Activated T-helper 2 cell treated with anti-CD3 and anti-CD28 coated beads, Interferon-gamma antibody, Interleukin-2, Interleukin-4, amounts not matched to agents 10 μg/mL and 5 μg/mL and 100 μg/mL, durations not matched to agents 14 hours and 24 hours and 36 hours (primary cell): ENCODE measurements around the gene ZNF445. TPM values are rescaled to one million over a fixed set of nuclear protein-coding genes. Genes with fewer than 3 reads are reported as not detected.
"Not testable (repeated sequence)": the region's sequence is repeated elsewhere in the genome, so short reads cannot be mapped to it uniquely, and the experiment has no call there.

ENCODE experiments used
- DNase-seq: peaks from one replicate; pipeline ENCODE4 v3.0.0; 2021; ENCODE audit warnings: low spot score
- H3K27ac Mint-ChIP-seq: one replicate; pipeline ENCODE4 v1.8.0; 2021; ENCODE audit warnings: mixed read lengths
- H3K27me3 Mint-ChIP-seq: one replicate; pipeline ENCODE4 v1.8.0; 2021; ENCODE audit warnings: low read depth, mixed read lengths
- H3K36me3 Mint-ChIP-seq: one replicate; pipeline ENCODE4 v1.8.0; 2021; ENCODE audit warnings: low read depth, mixed read lengths
- H3K4me1 Mint-ChIP-seq: one replicate; pipeline ENCODE4 v1.8.0; 2021; ENCODE audit warnings: low read depth, mixed read lengths
- H3K4me3 Mint-ChIP-seq: one replicate; pipeline ENCODE4 v1.8.0; 2021; ENCODE audit warnings: low read depth, mild to moderate bottlenecking, moderate library complexity, mixed read lengths
- H3K9me3 Mint-ChIP-seq: one replicate; pipeline ENCODE4 v1.8.0; 2021; ENCODE audit warnings: mixed read lengths
- intact Hi-C: fragments of 100-400 bp; cut with micrococcal nuclease; formaldehyde crosslinking; loops from one replicate; pipeline ENCODE4 v1.15.1; 2023
- total RNA-seq: library from RNA; stranded (reverse); gene quantifications from 2 replicates; pipeline ENCODE4 v1.2.3, GENCODE V29; 2022

ZNF445 gene
- total RNA-seq, 1 donor from 2014 or later, result 22.6 TPM

GRCh38 chr3:44421280-44421679 is 56.2 kb downstream of the ZNF445 start:
- no peaks in the 10 kb centered on the region for H3K27me3 Mint-ChIP-seq
- no peaks in the 10 kb centered on the region for H3K9me3 Mint-ChIP-seq
- no peaks in the 10 kb centered on the region for H3K36me3 Mint-ChIP-seq
- H3K4me3 Mint-ChIP-seq, result no peak overlapping the region
- H3K4me1 Mint-ChIP-seq, result no peaks in the 10 kb centered on the region
- intact Hi-C loops, result no loop called here
- no peak for DNase-seq
- no peak overlapping the region for H3K27ac Mint-ChIP-seq

GRCh38 chr3:44420676-44421075 is 56.8 kb downstream of the ZNF445 start:
- no peaks in the 10 kb centered on the region for H3K9me3 Mint-ChIP-seq
- no peak overlapping the region for H3K4me3 Mint-ChIP-seq
- intact Hi-C loops, result no loop called here
- DNase-seq, result no peak
- no peak overlapping the region for H3K27ac Mint-ChIP-seq
- no peaks in the 10 kb centered on the region for H3K36me3 Mint-ChIP-seq
- H3K27me3 Mint-ChIP-seq, result no peaks in the 10 kb centered on the region
- H3K4me1 Mint-ChIP-seq, result no peaks in the 10 kb centered on the region

- Mint-ChIP-seq H3K4me3 (no peak overlapping the region), H3K27me3 (no peaks in the 10 kb centered on the region), H3K9me3 (no peaks in the 10 kb centered on the region), H3K4me1 (no peaks in the 10 kb centered on the region), H3K36me3 (no peaks in the 10 kb centered on the region), H3K27ac (no peak overlapping the region)
- no peak for DNase-seq
- intact Hi-C loops, result no loop called here
These were observed 57.4 kb downstream of the ZNF445 start for GRCh38 chr3:44419923-44420650.

- Mint-ChIP-seq H3K9me3 (no peaks in the 10 kb centered on the region), H3K27ac (no peak overlapping the region), H3K36me3 (no peaks in the 10 kb centered on the region), H3K4me3 (no peak overlapping the region), H3K27me3 (no peaks in the 10 kb centered on the region), H3K4me1 (no peaks in the 10 kb centered on the region)
- intact Hi-C loops, result no loop called here
- DNase-seq, result no peak
These were observed 58.2 kb downstream of the ZNF445 start for GRCh38 chr3:44419116-44419922.

- Mint-ChIP-seq H3K36me3 (no peaks in the 10 kb centered on the region), H3K4me1 (no peaks in the 10 kb centered on the region), H3K27me3 (no peaks in the 10 kb centered on the region), H3K9me3 (no peaks in the 10 kb centered on the region), H3K4me3 (no peak overlapping the region), H3K27ac (no peak overlapping the region)
- DNase-seq, result no peak
- intact Hi-C loops, result no loop called here
These were observed 58.9 kb downstream of the ZNF445 start for GRCh38 chr3:44418549-44418948.

- intact Hi-C loops, DNase-seq, H3K27me3 Mint-ChIP-seq, H3K27ac Mint-ChIP-seq, H3K36me3 Mint-ChIP-seq, H3K4me3 Mint-ChIP-seq, H3K4me1 Mint-ChIP-seq, H3K9me3 Mint-ChIP-seq: not testable (repeated sequence)
These were observed 59.4 kb downstream of the ZNF445 start for GRCh38 chr3:44418118-44418517.

- intact Hi-C loops, result no loop called here
- H3K36me3 Mint-ChIP-seq, result no peaks in the 10 kb centered on the region
- no peaks in the 10 kb centered on the region for H3K9me3 Mint-ChIP-seq
- no peaks in the 10 kb centered on the region for H3K27me3 Mint-ChIP-seq
- H3K4me3 Mint-ChIP-seq, result no peak overlapping the region
- H3K4me1 Mint-ChIP-seq, result no peaks in the 10 kb centered on the region
- DNase-seq, result no peak
- no peak overlapping the region for H3K27ac Mint-ChIP-seq
These were observed 61.1 kb downstream of the ZNF445 start for GRCh38 chr3:44416031-44417030.

- Mint-ChIP-seq H3K9me3 (no peaks in the 10 kb centered on the region), H3K4me3 (no peak overlapping the region), H3K36me3 (no peaks in the 10 kb centered on the region), H3K27me3 (no peaks in the 10 kb centered on the region), H3K27ac (no peak overlapping the region), H3K4me1 (no peaks in the 10 kb centered on the region)
- no peak for DNase-seq
- intact Hi-C loops, result no loop called here
These were observed 62.0 kb downstream of the ZNF445 start for GRCh38 chr3:44415421-44415820.

GRCh38 chr3:44414517-44415090 is 62.9 kb downstream of the ZNF445 start:
- Mint-ChIP-seq H3K27me3 (no peaks in the 10 kb centered on the region), H3K9me3 (no peaks in the 10 kb centered on the region), H3K36me3 (no peaks in the 10 kb centered on the region), H3K4me3 (no peak overlapping the region), H3K27ac (no peak overlapping the region), H3K4me1 (no peaks in the 10 kb centered on the region)
- DNase-seq, result no peak
- intact Hi-C loops, result no loop called here

- DNase-seq, result no peak
- no peaks in the 10 kb centered on the region for H3K4me1 Mint-ChIP-seq
- peaks cover 3% of the 10 kb centered on the region for H3K36me3 Mint-ChIP-seq
- H3K27me3 Mint-ChIP-seq, result no peaks in the 10 kb centered on the region
- no peak overlapping the region for H3K27ac Mint-ChIP-seq
- intact Hi-C loops, result no loop called here
- H3K9me3 Mint-ChIP-seq, result no peaks in the 10 kb centered on the region
- no peak overlapping the region for H3K4me3 Mint-ChIP-seq
These were observed 65.1 kb downstream of the ZNF445 start for GRCh38 chr3:44412365-44412764.

GRCh38 chr3:44411031-44411645 is 66.3 kb downstream of the ZNF445 start:
- no peak overlapping the region for H3K4me3 Mint-ChIP-seq
- H3K4me1 Mint-ChIP-seq, result no peaks in the 10 kb centered on the region
- no peak for DNase-seq
- H3K9me3 Mint-ChIP-seq, result no peaks in the 10 kb centered on the region
- no peaks in the 10 kb centered on the region for H3K27me3 Mint-ChIP-seq
- peaks cover 3% of the 10 kb centered on the region for H3K36me3 Mint-ChIP-seq
- no peak overlapping the region for H3K27ac Mint-ChIP-seq
- intact Hi-C loops, result no loop called here
